ENCODE results near the gene PIP4K2B.

Gene PIP4K2B

GRCh38 chr17:38741921-38742410 lies 57.4 kb downstream of the PIP4K2B start:
- TF ChIP-seq CTCF (IDR thresholded peaks at IDR 0.05; ENCODE audit: control extremely low read depth, extremely low read depth, low read depth, missing control alignments) = no peak
- ChIA-PET POLR2A (no interaction called here), CTCF (interaction anchor here (1.2 kb wide), 1 partner anchor 11 kb away, joined by 3 read pairs; no protein-coding TSS in a partner anchor)
- DNase-seq (ENCODE audit: extremely low spot score) = no peak

- ChIA-PET POLR2A (no interaction called here), CTCF (interaction anchor here (1.2 kb wide), 1 partner anchor 11 kb away, joined by 3 read pairs; no protein-coding TSS in a partner anchor)
- no peak for DNase-seq (ENCODE audit: extremely low spot score)
- no peak for TF ChIP-seq CTCF (IDR thresholded peaks at IDR 0.05; ENCODE audit: control extremely low read depth, extremely low read depth, low read depth, missing control alignments)
These were observed 57.9 kb downstream of the PIP4K2B start for GRCh38 chr17:38741461-38741860.

GRCh38 chr17:38740806-38741205 lies 58.5 kb downstream of the PIP4K2B start:
- no peak for DNase-seq (ENCODE audit: extremely low spot score)
- ChIA-PET POLR2A (no interaction called here), CTCF (interaction anchor here (1.2 kb wide), 1 partner anchor 10 kb away, joined by 3 read pairs; no protein-coding TSS in a partner anchor)
- TF ChIP-seq CTCF (IDR thresholded peaks at IDR 0.05; ENCODE audit: control extremely low read depth, extremely low read depth, low read depth, missing control alignments) = no peak

- ChIA-PET POLR2A (no interaction called here), CTCF (no interaction called here)
- no peak for DNase-seq (ENCODE audit: extremely low spot score)
- TF ChIP-seq CTCF (IDR thresholded peaks at IDR 0.05; ENCODE audit: control extremely low read depth, extremely low read depth, low read depth, missing control alignments) = no peak
These were observed 59.3 kb downstream of the PIP4K2B start for GRCh38 chr17:38740044-38740443.

GRCh38 chr17:38739305-38739704 lies 60.1 kb downstream of the PIP4K2B start:
- no peak for DNase-seq (ENCODE audit: extremely low spot score)
- no peak for TF ChIP-seq CTCF (IDR thresholded peaks at IDR 0.05; ENCODE audit: control extremely low read depth, extremely low read depth, low read depth, missing control alignments)
- POLR2A ChIA-PET = no interaction called here
- CTCF ChIA-PET = no interaction called here

GRCh38 chr17:38738686-38739085 lies 60.7 kb downstream of the PIP4K2B start:
- CTCF ChIA-PET = no interaction called here
- DNase-seq (ENCODE audit: extremely low spot score) = no peak
- POLR2A ChIA-PET = no interaction called here
- TF ChIP-seq CTCF (IDR thresholded peaks at IDR 0.05; ENCODE audit: control extremely low read depth, extremely low read depth, low read depth, missing control alignments) = no peak

All from GM10248 (cell line).